ENCODE results near the gene PUS3.
"Not testable (repeated sequence)": the region's sequence is repeated elsewhere in the genome, so short reads cannot be mapped to it uniquely, and the experiment has no call there.

GRCh38 chr11:125862786-125863185 is 40.2 kb downstream of the PUS3 start:
- not testable (repeated sequence) for TF ChIP-seq CTCF, POLR2A (IDR thresholded peaks at IDR 0.05)
